H1 (cell line): ENCODE results near the gene MLF1. TPM values are rescaled to one million over a fixed set of nuclear protein-coding genes. Genes with fewer than 3 reads are reported as not detected.

Experiments
- CTCF ChIA-PET: fragments of 300-600 bp; sonication (Branson Sonifier 250); formaldehyde crosslinking; loops from one replicate; lab custom pipeline; 2021; ENCODE audit not compliant: partially characterized antibody; lab: Charles Lee
- POLR2A ChIA-PET: fragments of 300-600 bp; sonication (Branson Sonifier 250); formaldehyde crosslinking; loops from one replicate; lab custom pipeline; 2021; ENCODE audit warnings: inconsistent platforms; ENCODE audit not compliant: partially characterized antibody; lab: Charles Lee
- DNase-seq, 2 experiments: peaks; one replicate each; pipeline versions ENCODE4 v3.0.0 to v3.0.0-alpha.2; 2010 to 2022; ENCODE audit warnings: low spot score in 2 of 2, low read depth in 1 of 2, mixed read lengths in 1 of 2
- FAIRE-seq: peaks from 2 replicates; lab custom pipeline; 2011; peaks lifted over from hg19 to GRCh38; lab: Jason Lieb, UNC
- H2AFZ ChIP-seq: 2 replicates; pipeline ENCODE4 v1.8.1; 2012; ENCODE audit warnings: low read length, inconsistent platforms
- H2AK5ac ChIP-seq: 2 replicates; pipeline ENCODE4 v1.6.1; 2013; ENCODE audit warnings: low read depth, low read length
- H2BK120ac ChIP-seq: replicated peaks from 2 replicates; pipeline ENCODE3; 2013; ENCODE audit warnings: low read depth, low read length, inconsistent platforms
- H2BK12ac ChIP-seq: 2 replicates; pipeline ENCODE4 v1.6.1; 2013; ENCODE audit warnings: low read depth, low read length
- H2BK15ac ChIP-seq: 2 replicates; pipeline ENCODE4 v1.6.1; 2013; ENCODE audit warnings: low read length
- H2BK20ac ChIP-seq: 2 replicates; pipeline ENCODE4 v1.6.1; 2013; ENCODE audit warnings: low read length
- H2BK5ac ChIP-seq: 2 replicates; pipeline ENCODE4 v1.6.1; 2013; ENCODE audit warnings: low read depth, low read length
- H3K14ac ChIP-seq: 2 replicates; pipeline ENCODE4 v1.6.1; 2013; ENCODE audit warnings: inconsistent platforms; ENCODE audit not compliant: insufficient read length
- H3K18ac ChIP-seq: 2 replicates; pipeline ENCODE4 v1.6.1; 2013; ENCODE audit warnings: low read length; ENCODE audit errors: extremely low read depth
- H3K23ac ChIP-seq: 2 replicates; pipeline ENCODE4 v1.6.1; 2013; ENCODE audit warnings: inconsistent platforms; ENCODE audit not compliant: insufficient read length
- H3K23me2 ChIP-seq: 2 replicates; pipeline ENCODE4 v1.6.1; 2013; ENCODE audit warnings: low read depth, low read length
- H3K27ac ChIP-seq: 2 replicates; pipeline ENCODE4 v1.6.1; 2011; ENCODE audit warnings: low read depth, low read length, inconsistent platforms
- H3K27me3 ChIP-seq, 4 experiments: replicated peaks in 1 of 4; 1 replicate in 1 of 4; 2 replicates in 3 of 4; pipeline versions ENCODE4 v1.6.1 to v1.8.1; 2011 to 2013; ENCODE audit warnings: low read length in 3 of 4, mild to moderate bottlenecking in 3 of 4, inconsistent platforms in 2 of 4, mixed read lengths in 2 of 4, moderate library complexity in 1 of 4; ENCODE audit not compliant: control insufficient read depth in 3 of 4, insufficient read depth in 3 of 4; ENCODE audit errors: extremely low read depth in 1 of 4
- H3K36me3 ChIP-seq, 4 experiments: 2 replicates each; pipeline versions ENCODE4 v1.6.1 to v1.8.1; 2011 to 2013; ENCODE audit warnings: mild to moderate bottlenecking in 4 of 4, low read length in 3 of 4, moderate library complexity in 2 of 4, control low read depth in 1 of 4, inconsistent platforms in 1 of 4; ENCODE audit not compliant: insufficient read depth in 4 of 4, control insufficient read depth in 2 of 4
- H3K4ac ChIP-seq: replicated peaks from 2 replicates; pipeline ENCODE3; 2013; ENCODE audit warnings: low read length, low read depth, mixed read lengths, inconsistent platforms; ENCODE audit not compliant: insufficient read length
- H3K4me1 ChIP-seq, 4 experiments: replicated peaks in 1 of 4; 1 replicate in 1 of 4; 2 replicates in 3 of 4; pipeline versions ENCODE4 v1.6.1 to v1.8.1; 2011 to 2013; ENCODE audit warnings: low read length in 3 of 4, inconsistent platforms in 2 of 4, mixed read lengths in 1 of 4; ENCODE audit not compliant: insufficient read depth in 4 of 4, control insufficient read depth in 3 of 4
- H3K4me2 ChIP-seq, 2 experiments: 2 replicates each; pipeline versions ENCODE4 v1.6.1 to v1.8.1; 2011 to 2013; ENCODE audit warnings: low read depth in 2 of 2, low read length in 2 of 2, control low read depth in 1 of 2, inconsistent platforms in 1 of 2, mild to moderate bottlenecking in 1 of 2; ENCODE audit not compliant: insufficient read depth in 1 of 2
- H3K4me3 ChIP-seq, 4 experiments: fragments of 200-600, 300-600 bp in 1 of 4; sonication (generic), shearing (Covaris generic), sonication (Bioruptor Twin) in 1 of 4; 2 replicates each; pipeline versions ENCODE4 v1.5.1 to v1.8.1; 2011 to 2016; ENCODE audit warnings: low read length in 4 of 4, low read depth in 3 of 4, control low read depth in 2 of 4, inconsistent platforms in 2 of 4, mild to moderate bottlenecking in 2 of 4, mixed read lengths in 1 of 4, moderate library complexity in 1 of 4; ENCODE audit not compliant: insufficient read depth in 2 of 4; ENCODE audit errors: extremely low read depth in 1 of 4
- H3K56ac ChIP-seq: replicated peaks from 2 replicates; pipeline ENCODE3; 2013; ENCODE audit warnings: low read depth, mild to moderate bottlenecking, mixed read lengths, low read length, inconsistent platforms; ENCODE audit not compliant: insufficient read length
- H3K79me1 ChIP-seq: 2 replicates; pipeline ENCODE4 v1.6.1; 2013; ENCODE audit warnings: low read depth, low read length, control low read depth
- H3K79me2 ChIP-seq, 2 experiments: 2 replicates each; pipeline versions ENCODE4 v1.6.1 to v1.8.1; 2012 to 2013; ENCODE audit warnings: low read length in 2 of 2, mild to moderate bottlenecking in 2 of 2, inconsistent platforms in 1 of 2; ENCODE audit not compliant: insufficient read depth in 2 of 2, control insufficient read depth in 1 of 2
- H3K9ac ChIP-seq, 4 experiments: replicated peaks in 1 of 4; 1 replicate in 1 of 4; 2 replicates in 3 of 4; pipeline versions ENCODE4 v1.6.1 to v1.8.1; 2011 to 2013; ENCODE audit warnings: low read depth in 3 of 4, low read length in 3 of 4, control low read depth in 2 of 4, mild to moderate bottlenecking in 2 of 4, moderate library complexity in 2 of 4, inconsistent platforms in 1 of 4; ENCODE audit errors: extremely low read depth in 1 of 4
- H3K9me3 ChIP-seq, 2 experiments: 2 replicates each; pipeline versions ENCODE4 v1.6.1 to v1.8.1; 2012 to 2013; ENCODE audit warnings: mild to moderate bottlenecking in 2 of 2, moderate library complexity in 2 of 2, control low read depth in 1 of 2, inconsistent platforms in 1 of 2, low read depth in 1 of 2, low read length in 1 of 2, mixed read lengths in 1 of 2; ENCODE audit not compliant: insufficient read depth in 2 of 2
- H4K20me1 ChIP-seq, 2 experiments: replicated peaks in 1 of 2; 2 replicates each; pipeline versions ENCODE3 to v1.8.1; 2011 to 2013; ENCODE audit warnings: inconsistent platforms in 2 of 2, low read length in 2 of 2, mild to moderate bottlenecking in 1 of 2; ENCODE audit not compliant: insufficient read depth in 2 of 2, control insufficient read depth in 1 of 2
- H4K5ac ChIP-seq: 2 replicates; pipeline ENCODE4 v1.6.1; 2013; ENCODE audit warnings: low read length, low read depth, mixed read lengths, inconsistent platforms; ENCODE audit not compliant: insufficient read length
- H4K8ac ChIP-seq: 2 replicates; pipeline ENCODE4 v1.8.0; 2013; ENCODE audit warnings: mild to moderate bottlenecking, moderate library complexity, low read length, inconsistent platforms; ENCODE audit not compliant: insufficient read depth; ENCODE audit errors: extremely low read depth
- H4K91ac ChIP-seq: replicated peaks from 2 replicates; pipeline ENCODE3; 2013; ENCODE audit warnings: low read length, mixed read lengths, inconsistent platforms; ENCODE audit not compliant: insufficient read length
- BCL11A ChIP-seq, 2 experiments: IDR thresholded peaks; one replicate each; pipeline ENCODE4 v1.6.1; 2011; ENCODE audit warnings: low read depth in 2 of 2, low read length in 2 of 2, mild to moderate bottlenecking in 2 of 2
- CEBPB ChIP-seq: IDR thresholded peaks from 2 replicates; pipeline ENCODE4 v1.6.1; 2012; ENCODE audit warnings: low read depth, low read length
- CHD2 ChIP-seq: IDR thresholded peaks from 2 replicates; pipeline ENCODE4 v1.6.1; 2012; ENCODE audit warnings: low read length, improper control_type of control experiment
- EGR1 ChIP-seq: IDR thresholded peaks from 2 replicates; pipeline ENCODE4 v1.6.1; 2011; ENCODE audit warnings: low read depth, low read length, borderline replicate concordance
- GABPA ChIP-seq: IDR thresholded peaks from 2 replicates; pipeline ENCODE4 v1.6.1; 2011; ENCODE audit warnings: mild to moderate bottlenecking, low read length, moderate library complexity, borderline replicate concordance; ENCODE audit not compliant: insufficient read depth
- GTF2F1 ChIP-seq: IDR thresholded peaks from 2 replicates; pipeline ENCODE4 v1.6.1; 2012; ENCODE audit warnings: low read depth, low read length, improper control_type of control experiment, borderline replicate concordance
- KDM4A ChIP-seq: IDR thresholded peaks from one replicate; pipeline ENCODE4 v1.7.1; 2012; ENCODE audit warnings: low read depth, mild to moderate bottlenecking, moderate library complexity, low read length, inconsistent platforms; ENCODE audit not compliant: severe bottlenecking
- POLR2AphosphoS5 ChIP-seq: IDR thresholded peaks from 2 replicates; pipeline ENCODE4 v1.6.1; 2011; ENCODE audit warnings: low read depth, low read length
- RXRA ChIP-seq: IDR thresholded peaks from 2 replicates; pipeline ENCODE4 v1.6.1; 2011; ENCODE audit warnings: low read depth, mild to moderate bottlenecking, low read length, moderate library complexity; ENCODE audit not compliant: insufficient read depth
- SIN3A ChIP-seq, 2 experiments: IDR thresholded peaks in 1 of 2; conservative IDR thresholded peaks in 1 of 2; 2 replicates each; pipeline ENCODE4 v1.6.1; 2011 to 2012; ENCODE audit warnings: low read length in 2 of 2, improper control_type of control experiment in 1 of 2, low read depth in 1 of 2, mild to moderate bottlenecking in 1 of 2
- WGBS, 2 experiments: shearing (Covaris generic) in 1 of 2; methylation state at CpG; one replicate each; pipeline versions ENCODE4 v1.1.6 to v1.1.7; 2013 to 2015; ENCODE audit warnings: low lambda C conversion rate in 2 of 2, mixed read lengths in 2 of 2, inconsistent platforms in 1 of 2, low coverage in 1 of 2, missing lambda C conversion rate in 1 of 2; ENCODE audit not compliant: insufficient replicate concordance in 2 of 2, insufficient coverage in 1 of 2, insufficient read length in 1 of 2; ENCODE audit errors: extremely low coverage in 1 of 2, missing lambda C conversion rate in 1 of 2; 5-methylcytosine and 5-hydroxymethylcytosine counted together
- polyA plus RNA-seq, 7 experiments: library from polyadenylated mRNA; depleted of rRNA in 3 of 7; stranded (reverse) in 5 of 7; unstranded in 2 of 7; fragments of >200 nt in 5 of 7; fragments of 200-250 nt in 2 of 7; gene quantifications; 1 replicate in 5 of 7; 2 replicates in 1 of 7; 4 replicates in 1 of 7; pipeline versions ENCODE4 v1.2.1 to v1.2.3, GENCODE V29; 2011 to 2013; ENCODE audit warnings: missing spikeins in 2 of 7, mixed read lengths in 2 of 7
- total RNA-seq: library from RNA; stranded (reverse); fragmentation: NEBNext Ultra II Directional; extraction: Animal tissue kit (Norgen Biotek cat#: 25700); gene quantifications from 2 replicates; pipeline ENCODE4 v1.2.1, GENCODE V29; 2021

The MLF1 gene
- total and polyA plus RNA-seq, 2 of the 8 experiments (the other 6 are each of a cell fraction or from before 2014, with no cell fraction given): 13.4 to 48.9 TPM

GRCh38 chr3:158640646-158641045, 69.7 kb downstream of the MLF1 start:
- H3K4me2 ChIP-seq: no peak overlapping the region
- H3K56ac ChIP-seq: no peak overlapping the region
- no peak for FAIRE-seq
- TF ChIP-seq POLR2AphosphoS5 (no peak), GABPA (no peak), GTF2F1 (no peak), KDM4A (no peak), CHD2 (no peak), CEBPB (no peak), BCL11A (IDR thresholded peaks at IDR 0.05; ENCODE audit: low read depth in 2 of 2, low read length in 2 of 2) (no peak), RXRA (no peak), SIN3A (conservative IDR thresholded peaks at IDR 0.05 in 1 of 2, IDR thresholded peaks at IDR 0.05 in 1 of 2; ENCODE audit: low read depth in 1 of 2, low read length in 2 of 2) (no peak), EGR1 (no peak)
- no peaks in the 10 kb centered on the region for H3K9me3 ChIP-seq
- no peak overlapping the region for H3K4ac ChIP-seq
- H2AFZ ChIP-seq: no peak overlapping the region
- no peak overlapping the region for H3K9ac ChIP-seq
- no peak overlapping the region for H2AK5ac ChIP-seq
- H3K23me2 ChIP-seq: no peaks in the 10 kb centered on the region
- H3K36me3 ChIP-seq: no peaks in the 10 kb centered on the region
- no peak overlapping the region for H4K5ac ChIP-seq
- H4K91ac ChIP-seq: no peak overlapping the region
- H2BK5ac ChIP-seq: no peak overlapping the region
- H4K8ac ChIP-seq: no peak overlapping the region
- H3K14ac ChIP-seq: no peak overlapping the region
- peaks cover 0 to 11% of the 10 kb centered on the region in 2 experiments; a peak in 2 of 4 replicates for H3K79me2 ChIP-seq
- H3K4me1 ChIP-seq: no peaks in the 10 kb centered on the region
- H3K18ac ChIP-seq: no peak overlapping the region
- no peak overlapping the region for H3K23ac ChIP-seq
- no peak overlapping the region for H3K27ac ChIP-seq
- H3K79me1 ChIP-seq: no peaks in the 10 kb centered on the region
- H3K4me3 ChIP-seq: no peak overlapping the region
- no peak overlapping the region for H2BK12ac ChIP-seq
- H4K20me1 ChIP-seq: no peaks in the 10 kb centered on the region
- H2BK15ac ChIP-seq: no peak overlapping the region
- H3K27me3 ChIP-seq: no peaks in the 10 kb centered on the region
- DNase-seq: no peak
- no peak overlapping the region for H2BK120ac ChIP-seq
- H2BK20ac ChIP-seq: no peak overlapping the region
- CTCF ChIA-PET: interaction anchor here (1.3 kb wide), 2 partner anchors 70 to 100 kb away, joined by 4 to 9 read pairs; partner anchors contain the start of gene MLF1
- POLR2A ChIA-PET: no interaction called here
- WGBS, 2 experiments: 89% methylated on average over 7 of the region's 7 CpGs; no CpG with 5 or more reads in 1 of the 2 experiments
